Measurements from ENCODE around the gene ATPAF1.
"Not testable (repeated sequence)": the region's sequence is repeated elsewhere in the genome, so short reads cannot be mapped to it uniquely, and the experiment has no call there.

The ATPAF1 gene

GRCh38 chr1:46679789-46680573 is 11.8 kb upstream of the ATPAF1 start:
- DNase-seq, result no peak

GRCh38 chr1:46677339-46677738 is 9.2 kb upstream of the ATPAF1 start:
- DNase-seq, result no peak

- no peak for DNase-seq
These were observed 8.4 kb upstream of the ATPAF1 start for GRCh38 chr1:46676531-46676930.

- DNase-seq, result no peak
These were observed 7.6 kb upstream of the ATPAF1 start for GRCh38 chr1:46675549-46676314.

GRCh38 chr1:46673749-46674182 is 5.6 kb upstream of the ATPAF1 start:
- DNase-seq, result no peak

- DNase-seq, result no peak
These were observed 4.5 kb upstream of the ATPAF1 start for GRCh38 chr1:46672696-46673095.

GRCh38 chr1:46671554-46671953 is 3.4 kb upstream of the ATPAF1 start, which contains the start of gene TEX38:
Gene TEX38, plus strand, starts transcription at chr1:46671854. Its CDS starts 81 bp downstream, at chr1:46671935.
- DNase-seq, result no peak

GRCh38 chr1:46670134-46670533 is 2.0 kb upstream of the ATPAF1 start:
- no peak for DNase-seq

- DNase-seq, result no peak
These were observed 2.2 kb downstream of the ATPAF1 start for GRCh38 chr1:46665983-46666382.

GRCh38 chr1:46662919-46663318 is 5.2 kb downstream of the ATPAF1 start:
- not testable (repeated sequence) for DNase-seq

- not testable (repeated sequence) for DNase-seq
These were observed 8.0 kb downstream of the ATPAF1 start for GRCh38 chr1:46660116-46660515.

GRCh38 chr1:46659307-46659870 is 8.8 kb downstream of the ATPAF1 start:
- no peak for DNase-seq

GRCh38 chr1:46657775-46658174 is 10.4 kb downstream of the ATPAF1 start:
- no peak for DNase-seq

- no peak for DNase-seq
These were observed 11.5 kb downstream of the ATPAF1 start for GRCh38 chr1:46656643-46657042.

- DNase-seq, result no peak
These were observed 12.3 kb downstream of the ATPAF1 start for GRCh38 chr1:46655848-46656247.

- DNase-seq, result not testable (repeated sequence)
These were observed 13.5 kb downstream of the ATPAF1 start for GRCh38 chr1:46654698-46655097.

- DNase-seq, result no peak
These were observed 14.2 kb downstream of the ATPAF1 start for GRCh38 chr1:46654012-46654411.

GRCh38 chr1:46653405-46653958 is 14.7 kb downstream of the ATPAF1 start:
- no peak for DNase-seq

GRCh38 chr1:46652321-46653100 is 15.7 kb downstream of the ATPAF1 start:
- no peak for DNase-seq

- not testable (repeated sequence) for DNase-seq
These were observed 17.0 kb downstream of the ATPAF1 start for GRCh38 chr1:46651152-46651551.

- DNase-seq, result no peak
These were observed 17.7 kb downstream of the ATPAF1 start for GRCh38 chr1:46650491-46650890.

GRCh38 chr1:46649764-46650163 is 18.4 kb downstream of the ATPAF1 start:
- DNase-seq, result no peak

GRCh38 chr1:46647611-46648010 is 20.6 kb downstream of the ATPAF1 start:
- DNase-seq, result no peak
